ENCODE data around the gene MAP4K3.

Gene MAP4K3

DNA sequence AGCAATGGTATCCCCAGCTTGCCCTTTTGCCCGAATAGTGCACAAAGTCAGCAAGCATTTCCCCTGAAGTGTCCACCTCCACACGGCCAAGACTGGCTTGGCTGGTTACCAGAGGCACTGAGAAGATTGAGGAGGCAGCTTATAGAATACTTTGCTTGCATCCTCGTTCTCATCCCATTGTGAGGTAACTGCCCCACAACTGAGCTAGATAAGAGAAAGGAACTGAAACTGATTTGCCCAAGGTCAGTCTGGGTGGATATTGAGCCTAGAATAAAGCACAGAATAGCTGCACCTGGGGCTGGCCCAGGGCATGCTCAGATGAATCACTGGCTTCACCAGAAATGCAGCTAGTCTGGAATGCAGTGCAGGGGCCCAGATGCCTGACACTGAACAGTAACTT lies 32.7 kb upstream of the MAP4K3 start:
- Histone ChIP-seq H3K27me3 (ENCODE audit: insufficient read depth, low read length) (no peaks in the 10 kb centered on the region), H3K4me3 (ENCODE audit: low read length) (no peak overlapping the region), H3K9ac (ENCODE audit: low read depth, low read length) (no peak overlapping the region), H3K4me1 (ENCODE audit: insufficient read depth, low read length) (peaks cover 22% of the 10 kb centered on the region), H3K9me3 (ENCODE audit: insufficient read depth, low read depth, low read length) (no peaks in the 10 kb centered on the region), H3K36me3 (ENCODE audit: insufficient read depth, low read depth, low read length) (no peaks in the 10 kb centered on the region), H3K27ac (ENCODE audit: low read length) (no peak overlapping the region)

DNA sequence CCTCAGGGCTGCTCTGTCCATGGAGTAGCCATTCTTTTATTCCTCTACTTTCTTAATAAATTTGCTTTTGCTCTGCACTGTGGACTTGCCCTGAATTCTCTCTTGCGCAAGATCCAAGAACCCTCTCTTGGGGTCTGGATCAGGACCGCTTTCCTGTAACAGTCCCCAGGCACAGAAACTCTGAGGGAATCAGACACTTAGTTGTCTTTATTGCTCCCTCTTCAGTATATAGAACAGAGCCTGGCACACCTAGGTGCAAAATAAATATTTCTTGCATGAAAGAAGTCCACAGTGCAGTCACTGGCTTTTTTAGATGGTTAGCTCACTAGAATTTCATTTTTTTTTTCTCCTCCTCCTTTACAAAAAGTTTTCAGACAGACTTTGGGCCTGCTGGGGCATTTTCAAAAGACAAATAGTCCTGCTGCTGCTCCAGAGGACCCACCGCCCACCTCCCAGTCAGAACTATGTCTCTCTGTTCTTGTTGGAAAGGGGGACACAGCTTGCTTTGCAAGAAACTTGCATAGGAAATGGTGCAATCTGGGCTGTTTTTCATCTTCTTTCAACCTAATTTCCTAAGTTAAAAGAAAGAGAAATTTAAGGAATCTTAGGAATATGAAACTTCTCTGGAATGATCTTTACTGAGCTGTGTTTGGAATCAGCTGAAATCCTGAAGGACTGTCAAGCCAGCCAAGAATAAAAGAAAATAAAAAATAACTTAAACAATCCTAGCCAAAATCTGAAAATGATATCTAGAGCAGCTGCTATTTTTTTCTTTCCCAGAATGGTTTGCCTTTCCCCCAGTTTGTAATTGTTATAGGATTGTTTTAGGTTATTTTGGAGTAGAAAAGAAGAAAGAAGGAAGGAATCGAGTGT lies 31.7 kb upstream of the MAP4K3 start:
- no peaks in the 10 kb centered on the region for H3K36me3 ChIP-seq (ENCODE audit: insufficient read depth, low read depth, low read length)
- H3K4me3 ChIP-seq (ENCODE audit: low read length): no peak overlapping the region
- peaks cover 22% of the 10 kb centered on the region for H3K4me1 ChIP-seq (ENCODE audit: insufficient read depth, low read length)
- H3K27me3 ChIP-seq (ENCODE audit: insufficient read depth, low read length): no peaks in the 10 kb centered on the region
- H3K9ac ChIP-seq (ENCODE audit: low read depth, low read length): no peak overlapping the region; the same call in 1 of the 2 replicates
- H3K9me3 ChIP-seq (ENCODE audit: insufficient read depth, low read depth, low read length): no peaks in the 10 kb centered on the region
- H3K27ac ChIP-seq (ENCODE audit: low read length): no peak overlapping the region

DNA sequence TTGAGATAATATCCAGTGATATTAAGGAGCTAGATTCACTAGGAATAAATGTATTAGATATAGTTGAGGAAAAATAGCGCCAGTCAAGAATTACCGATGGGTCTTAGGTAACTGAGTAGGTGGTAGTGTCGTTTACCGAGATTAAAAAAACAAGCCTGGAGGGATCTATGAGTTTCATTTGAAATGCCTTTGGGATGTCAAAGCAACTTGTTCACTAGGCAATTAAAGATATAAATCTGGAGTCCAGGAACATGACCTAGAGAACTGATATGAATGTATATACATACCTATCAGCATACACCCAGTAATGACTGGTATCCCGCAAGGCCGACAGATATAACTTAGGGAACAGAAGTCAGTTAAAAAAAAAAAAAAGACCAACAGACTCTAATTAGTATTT lies 29.2 kb upstream of the MAP4K3 start:
- H3K27ac ChIP-seq (ENCODE audit: low read length): no peak overlapping the region
- H3K36me3 ChIP-seq (ENCODE audit: insufficient read depth, low read depth, low read length): no peaks in the 10 kb centered on the region
- peaks cover 20% of the 10 kb centered on the region for H3K4me1 ChIP-seq (ENCODE audit: insufficient read depth, low read length)

DNA sequence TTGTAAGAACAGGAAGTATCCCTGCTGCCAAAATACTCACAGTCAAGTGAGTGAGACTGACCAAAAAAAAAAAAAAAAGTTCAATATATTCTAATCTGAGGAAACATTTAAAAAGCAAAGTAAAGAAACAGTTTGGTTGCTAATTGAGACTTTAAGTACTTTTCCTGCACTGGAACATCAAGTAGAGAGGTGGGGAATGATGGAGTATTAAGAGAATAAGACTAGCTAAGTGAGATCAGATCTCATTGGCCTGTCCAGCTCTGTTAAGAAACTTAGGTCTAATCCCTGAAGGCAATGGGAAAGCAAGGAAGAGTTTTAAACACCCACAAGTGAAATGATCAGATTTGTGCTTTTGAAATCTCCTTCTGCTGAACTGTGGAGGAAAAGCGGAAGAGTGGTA lies 27.8 kb upstream of the MAP4K3 start:
- Histone ChIP-seq H3K4me1 (ENCODE audit: insufficient read depth, low read length) (peaks cover 15% of the 10 kb centered on the region), H3K4me3 (ENCODE audit: low read length) (no peak overlapping the region), H3K9ac (ENCODE audit: low read depth, low read length) (no peak overlapping the region), H3K9me3 (ENCODE audit: insufficient read depth, low read depth, low read length) (no peaks in the 10 kb centered on the region), H3K27me3 (ENCODE audit: insufficient read depth, low read length) (no peaks in the 10 kb centered on the region), H3K36me3 (ENCODE audit: insufficient read depth, low read depth, low read length) (no peaks in the 10 kb centered on the region), H3K27ac (ENCODE audit: low read length) (no peak overlapping the region)

More for the DNA sequence above, 29.2 kb upstream of the MAP4K3 start:
- no peaks in the 10 kb centered on the region for H3K9me3 ChIP-seq (ENCODE audit: insufficient read depth, low read depth, low read length)
- H3K9ac ChIP-seq (ENCODE audit: low read depth, low read length): no peak overlapping the region
- no peak overlapping the region for H3K4me3 ChIP-seq (ENCODE audit: low read length)
- no peaks in the 10 kb centered on the region for H3K27me3 ChIP-seq (ENCODE audit: insufficient read depth, low read length)

DNA sequence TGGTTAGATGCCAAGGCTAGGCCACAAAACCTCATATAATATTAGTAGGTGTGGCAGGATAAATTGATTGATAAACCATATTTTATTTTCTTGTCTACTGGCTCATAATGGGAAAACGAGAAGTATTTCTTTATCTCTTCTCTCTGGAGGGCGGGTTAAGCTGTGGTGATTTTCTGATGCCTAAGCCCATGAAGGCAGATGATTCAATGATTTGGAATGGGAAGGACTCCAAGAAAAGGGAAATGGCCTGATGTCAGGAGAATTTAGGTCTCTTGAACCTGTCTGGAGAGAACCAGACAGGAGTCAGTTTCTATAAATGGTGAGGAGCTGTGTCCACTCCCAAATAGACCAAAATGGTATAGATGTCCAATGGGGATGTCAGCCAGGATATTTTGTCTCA lies 18.7 kb upstream of the MAP4K3 start:
- no peak overlapping the region for H3K9ac ChIP-seq (ENCODE audit: low read depth, low read length)
- no peaks in the 10 kb centered on the region for H3K36me3 ChIP-seq (ENCODE audit: insufficient read depth, low read depth, low read length)
- H3K9me3 ChIP-seq (ENCODE audit: insufficient read depth, low read depth, low read length): no peaks in the 10 kb centered on the region
- no peak overlapping the region for H3K27ac ChIP-seq (ENCODE audit: low read length)
- no peak overlapping the region for H3K4me3 ChIP-seq (ENCODE audit: low read length)
- H3K4me1 ChIP-seq (ENCODE audit: insufficient read depth, low read length): no peaks in the 10 kb centered on the region
- no peaks in the 10 kb centered on the region for H3K27me3 ChIP-seq (ENCODE audit: insufficient read depth, low read length)

DNA sequence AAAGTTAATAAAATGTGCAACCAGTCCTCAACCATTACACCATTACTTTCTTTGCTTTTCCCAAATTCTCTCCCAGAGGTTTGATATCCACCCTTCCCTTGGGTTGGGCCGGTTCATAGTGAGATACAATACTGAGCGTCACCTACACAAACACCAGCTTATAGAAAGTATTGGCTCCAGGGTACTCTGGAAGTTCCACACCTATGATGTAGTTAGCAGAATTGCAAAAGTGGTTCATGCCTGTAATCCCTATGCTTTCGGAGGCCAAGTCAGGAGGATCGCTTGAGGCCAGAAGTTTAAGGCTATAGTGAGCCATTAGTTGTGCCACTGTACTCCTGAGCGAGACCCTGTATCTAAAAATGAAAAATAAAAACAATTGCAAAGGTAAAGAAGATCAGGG lies 15.3 kb upstream of the MAP4K3 start:
- H3K4me1 ChIP-seq (ENCODE audit: insufficient read depth, low read length): no peaks in the 10 kb centered on the region
- H3K4me3 ChIP-seq (ENCODE audit: low read length): no peak overlapping the region
- no peak overlapping the region for H3K27ac ChIP-seq (ENCODE audit: low read length)
- no peaks in the 10 kb centered on the region for H3K27me3 ChIP-seq (ENCODE audit: insufficient read depth, low read length)
- H3K36me3 ChIP-seq (ENCODE audit: insufficient read depth, low read depth, low read length): no peaks in the 10 kb centered on the region
- no peak overlapping the region for H3K9ac ChIP-seq (ENCODE audit: low read depth, low read length)
- H3K9me3 ChIP-seq (ENCODE audit: insufficient read depth, low read depth, low read length): no peaks in the 10 kb centered on the region

DNA sequence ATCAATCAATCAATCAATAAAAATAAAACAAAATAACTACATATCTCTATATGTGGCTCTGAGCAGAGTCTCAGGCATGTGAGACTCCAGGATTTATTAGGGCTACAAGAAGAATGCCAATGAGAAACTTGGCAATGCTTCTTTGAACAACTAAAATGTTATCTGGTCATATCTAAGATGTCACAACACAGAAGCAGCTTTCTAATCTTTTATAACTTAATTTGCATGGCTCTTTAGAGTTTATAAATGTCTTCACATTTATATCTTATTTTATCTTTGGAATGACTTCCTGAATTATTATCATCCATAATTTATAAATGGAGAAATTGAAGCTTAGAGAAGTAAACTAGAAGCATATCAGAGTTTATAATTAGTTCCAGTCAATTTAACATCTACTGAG lies 14.9 kb upstream of the MAP4K3 start:
- no peaks in the 10 kb centered on the region for H3K36me3 ChIP-seq (ENCODE audit: insufficient read depth, low read depth, low read length)
- no peak overlapping the region for H3K27ac ChIP-seq (ENCODE audit: low read length)
- H3K9ac ChIP-seq (ENCODE audit: low read depth, low read length): no peak overlapping the region
- no peaks in the 10 kb centered on the region for H3K4me1 ChIP-seq (ENCODE audit: insufficient read depth, low read length)
- H3K4me3 ChIP-seq (ENCODE audit: low read length): no peak overlapping the region
- H3K27me3 ChIP-seq (ENCODE audit: insufficient read depth, low read length): no peaks in the 10 kb centered on the region
- H3K9me3 ChIP-seq (ENCODE audit: insufficient read depth, low read depth, low read length): no peaks in the 10 kb centered on the region

DNA sequence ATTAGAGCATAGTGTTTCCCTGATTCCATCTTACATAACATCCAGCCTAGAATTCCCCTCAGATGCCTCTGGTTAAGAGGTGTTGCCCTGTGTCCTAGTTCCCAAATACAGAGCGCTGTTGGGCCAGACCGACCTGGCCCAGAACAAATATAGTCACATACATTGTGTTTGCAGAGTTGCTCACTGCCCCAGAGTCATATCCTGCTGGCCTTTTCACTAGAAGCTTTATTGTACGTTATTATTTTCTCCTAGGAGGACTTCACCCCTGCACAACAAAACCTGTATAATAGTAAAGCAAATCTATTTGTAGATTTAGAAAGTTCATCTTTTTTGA lies 11.1 kb upstream of the MAP4K3 start:
- H3K27ac ChIP-seq (ENCODE audit: low read length): no peak overlapping the region
- H3K27me3 ChIP-seq (ENCODE audit: insufficient read depth, low read length): no peaks in the 10 kb centered on the region
- no peak overlapping the region for H3K9ac ChIP-seq (ENCODE audit: low read depth, low read length)
- no peak overlapping the region for H3K4me3 ChIP-seq (ENCODE audit: low read length)
- H3K9me3 ChIP-seq (ENCODE audit: insufficient read depth, low read depth, low read length): no peaks in the 10 kb centered on the region
- H3K4me1 ChIP-seq (ENCODE audit: insufficient read depth, low read length): no peaks in the 10 kb centered on the region
- H3K36me3 ChIP-seq (ENCODE audit: insufficient read depth, low read depth, low read length): no peaks in the 10 kb centered on the region

DNA sequence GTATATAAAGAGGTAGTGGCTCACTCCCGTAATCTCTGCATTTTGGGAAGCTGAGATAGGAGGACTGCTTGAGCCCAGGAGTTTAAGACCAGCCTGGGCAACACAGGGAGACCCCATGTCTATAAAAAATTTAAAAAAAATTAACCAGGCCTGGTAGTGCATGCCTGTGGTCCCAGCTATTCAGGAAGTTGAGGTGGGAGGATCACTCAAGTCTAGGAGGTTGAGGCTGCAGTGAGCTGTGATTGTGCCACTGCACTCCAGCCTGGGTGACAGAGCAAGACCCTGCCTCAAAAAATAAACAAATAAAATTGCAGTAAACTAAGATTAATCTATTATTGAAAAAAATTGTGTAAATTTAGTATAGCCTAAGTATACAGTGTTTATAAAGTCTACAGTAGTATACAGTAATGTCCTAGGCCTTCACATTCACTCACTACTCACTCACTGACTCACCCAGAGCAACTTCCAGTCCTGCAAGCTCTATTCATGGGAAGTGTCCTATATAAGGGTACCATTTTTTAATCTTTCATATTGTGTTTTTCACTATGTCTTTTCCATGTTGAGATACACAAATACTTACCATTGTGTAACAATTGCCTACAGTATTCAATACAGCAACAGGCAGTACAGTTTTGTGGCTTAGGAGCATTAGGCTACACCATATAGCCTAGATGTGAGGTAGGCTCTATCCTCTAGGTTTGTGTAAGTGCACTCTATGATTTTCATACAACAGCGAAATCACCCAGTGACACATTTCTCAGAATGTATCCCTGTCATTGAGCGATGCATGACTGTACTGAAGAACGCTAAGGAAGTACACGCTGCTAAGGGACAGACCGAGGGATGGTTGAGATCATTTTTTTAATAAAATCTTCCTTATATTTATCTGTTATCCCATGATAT lies 10.4 kb upstream of the MAP4K3 start:
- Histone ChIP-seq H3K9me3 (ENCODE audit: insufficient read depth, low read depth, low read length) (0 out of 2 replicates have a peak, but pooled peaks cover 2% of the 10 kb centered on the region), H3K4me3 (ENCODE audit: low read length) (no peak overlapping the region), H3K27ac (ENCODE audit: low read length) (no peak overlapping the region), H3K27me3 (ENCODE audit: insufficient read depth, low read length) (no peaks in the 10 kb centered on the region), H3K9ac (ENCODE audit: low read depth, low read length) (no peak overlapping the region), H3K36me3 (ENCODE audit: insufficient read depth, low read depth, low read length) (no peaks in the 10 kb centered on the region), H3K4me1 (ENCODE audit: insufficient read depth, low read length) (no peaks in the 10 kb centered on the region)

DNA sequence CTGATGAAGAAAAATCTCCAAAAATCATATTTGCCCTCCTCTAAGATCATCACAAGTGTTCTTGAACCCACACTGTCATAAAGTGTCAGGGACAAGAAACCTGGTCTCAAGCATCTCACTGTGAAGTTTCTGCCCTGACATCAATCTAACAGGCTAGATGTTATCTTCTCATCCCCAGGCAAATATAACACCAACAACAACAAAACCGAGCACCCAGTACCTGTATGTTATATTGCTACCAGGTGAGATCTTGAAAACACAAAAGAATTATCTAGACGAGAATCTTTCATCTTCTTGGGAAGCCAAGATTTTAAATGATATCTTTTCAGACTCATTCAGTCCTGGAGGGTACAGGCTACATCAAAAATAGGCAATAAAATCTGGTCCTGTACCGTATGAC lies 8.8 kb upstream of the MAP4K3 start:
- Histone ChIP-seq H3K36me3 (ENCODE audit: insufficient read depth, low read depth, low read length) (no peaks in the 10 kb centered on the region), H3K4me1 (ENCODE audit: insufficient read depth, low read length) (no peaks in the 10 kb centered on the region), H3K27ac (ENCODE audit: low read length) (no peak overlapping the region), H3K4me3 (ENCODE audit: low read length) (no peak overlapping the region), H3K9ac (ENCODE audit: low read depth, low read length) (no peak overlapping the region), H3K9me3 (ENCODE audit: insufficient read depth, low read depth, low read length) (0 out of 2 replicates have a peak, but pooled peaks cover 2% of the 10 kb centered on the region), H3K27me3 (ENCODE audit: insufficient read depth, low read length) (no peaks in the 10 kb centered on the region)

DNA sequence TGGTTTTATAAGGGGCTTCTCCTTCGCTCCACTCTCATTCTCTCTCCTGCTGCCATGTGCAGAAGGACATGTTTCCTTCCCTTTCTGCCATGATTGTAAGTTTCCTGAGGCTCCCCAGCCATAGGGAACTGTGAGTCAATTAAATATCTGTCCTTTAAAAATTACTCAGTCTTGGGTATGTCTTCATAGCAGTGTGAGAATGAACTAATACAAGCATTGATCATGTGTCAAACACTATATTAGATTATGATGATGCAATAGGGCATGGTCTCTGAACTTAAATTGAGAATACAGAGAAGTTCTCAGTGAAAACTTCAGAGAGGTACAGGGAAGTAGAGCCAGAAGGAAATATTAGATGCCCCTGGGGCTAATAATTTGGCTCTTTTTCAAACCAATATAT lies 5.9 kb upstream of the MAP4K3 start:
- Histone ChIP-seq H3K9me3 (ENCODE audit: insufficient read depth, low read depth, low read length) (0 out of 2 replicates have a peak, but pooled peaks cover 2% of the 10 kb centered on the region), H3K27ac (ENCODE audit: low read length) (no peak overlapping the region), H3K9ac (ENCODE audit: low read depth, low read length) (no peak overlapping the region), H3K36me3 (ENCODE audit: insufficient read depth, low read depth, low read length) (no peaks in the 10 kb centered on the region), H3K4me3 (ENCODE audit: low read length) (no peak overlapping the region), H3K27me3 (ENCODE audit: insufficient read depth, low read length) (no peaks in the 10 kb centered on the region), H3K4me1 (ENCODE audit: insufficient read depth, low read length) (0 out of 2 replicates have a peak, but pooled peaks cover 11% of the 10 kb centered on the region)

Data from iPS-20b (cell line).